SK-N-MC (cell line): ENCODE results near the gene PKIB.

Source experiments
- EZH2 ChIP-seq: fragments of 200-600 bp; sonication (generic); IDR thresholded peaks from one replicate; pipeline ENCODE4 v1.6.1; 2017; ENCODE audit warnings: antibody characterized with exemption
- FOXP2 ChIP-seq: optimal IDR thresholded peaks from 2 replicates; pipeline ENCODE3; 2011; ENCODE audit warnings: mild to moderate bottlenecking, moderate library complexity; ENCODE audit not compliant: insufficient read depth; ENCODE audit errors: extremely low read length, control extremely low read depth
- POLR2AphosphoS5 ChIP-seq: IDR thresholded peaks from 2 replicates; pipeline ENCODE4 v1.6.1; 2012; ENCODE audit warnings: mild to moderate bottlenecking, low read depth, low read length, borderline replicate concordance

DNA sequence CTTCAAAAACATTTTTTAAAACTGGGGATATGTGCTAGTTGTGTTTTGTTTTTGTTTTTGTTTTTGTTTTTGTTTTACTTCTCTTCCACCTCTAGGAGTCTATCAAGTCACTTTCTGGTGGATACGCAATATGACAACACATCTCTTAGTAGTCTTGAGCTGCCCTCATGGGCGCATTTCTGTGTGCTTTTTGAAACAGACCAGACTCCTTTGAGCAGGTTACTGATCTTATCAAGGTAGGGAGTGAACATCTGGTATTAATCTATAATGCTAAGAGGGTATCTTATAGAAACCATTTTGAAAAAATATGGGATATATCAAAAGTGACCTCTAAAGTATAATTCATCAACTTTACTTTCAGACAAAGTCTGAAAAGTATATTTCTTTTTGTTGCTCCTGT, 56.2 kb downstream of the PKIB start:
- TF ChIP-seq EZH2 (no peak), POLR2AphosphoS5 (no peak), FOXP2 (no peak)
